AG04450 (cell line): ENCODE results near the gene IAH1. TPM values are rescaled to one million over a fixed set of nuclear protein-coding genes. Genes with fewer than 3 reads are reported as not detected.

Experiments used
- CTCF ChIA-PET: fragments of 300-600, 350-600 bp; formaldehyde crosslinking; extraction: SDS; loops from one replicate; lab custom pipeline; 2022; ENCODE audit warnings: antibody characterized with exemption, inconsistent platforms; lab: Charles Lee
- POLR2A ChIA-PET: fragments of 350-600 bp; formaldehyde crosslinking; extraction: SDS; loops from one replicate; lab custom pipeline; 2021; ENCODE audit warnings: antibody characterized with exemption, inconsistent platforms; lab: Yijun Ruan, JAX
- DNase-seq: peaks from one replicate; pipeline ENCODE4 v3.0.0-alpha.2; 2011; ENCODE audit warnings: low read depth, low spot score
- H3K27ac ChIP-seq: one replicate; pipeline ENCODE4 v1.5.1; 2012; ENCODE audit warnings: low read depth, low read length, control low read depth
- H3K27me3 ChIP-seq: one replicate; pipeline ENCODE4 v1.6.0; 2012; ENCODE audit warnings: low read length; ENCODE audit not compliant: control insufficient read depth, insufficient read depth
- H3K4me3 ChIP-seq: 2 replicates; pipeline ENCODE4 v1.5.1; 2011; ENCODE audit warnings: mild to moderate bottlenecking, low read depth, low read length, control low read depth
- H3K9me3 ChIP-seq: 2 replicates; pipeline ENCODE4 v1.5.1; 2012; ENCODE audit warnings: low read length; ENCODE audit not compliant: control insufficient read depth, insufficient read depth
- polyA minus RNA-seq: library from RNA; depleted of rRNA, polyadenylated mRNA; stranded (reverse); fragments of >200 nt; gene quantifications from 2 replicates; pipeline ENCODE4 v1.2.3, GENCODE V29; 2011; rRNA and poly(A)+ RNA removed
- polyA plus RNA-seq: library from polyadenylated mRNA; depleted of rRNA; stranded (reverse); fragments of >200 nt; gene quantifications from 2 replicates; pipeline ENCODE4 v1.2.3, GENCODE V29; 2011; rRNA removed
- TF ChIP-seq, protein P1 (sequence below): IDR thresholded peaks from 2 replicates; pipeline ENCODE4 v1.5.1; 2011; ENCODE audit warnings: low read depth, low read length, control low read depth, inconsistent platforms

The IAH1 gene, protein sequence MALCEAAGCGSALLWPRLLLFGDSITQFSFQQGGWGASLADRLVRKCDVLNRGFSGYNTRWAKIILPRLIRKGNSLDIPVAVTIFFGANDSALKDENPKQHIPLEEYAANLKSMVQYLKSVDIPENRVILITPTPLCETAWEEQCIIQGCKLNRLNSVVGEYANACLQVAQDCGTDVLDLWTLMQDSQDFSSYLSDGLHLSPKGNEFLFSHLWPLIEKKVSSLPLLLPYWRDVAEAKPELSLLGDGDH
- 121 and 127 TPM in 2 replicates for polyA plus RNA-seq
- polyA minus RNA-seq: 40.8 and 47.4 TPM in 2 replicates

DNA sequence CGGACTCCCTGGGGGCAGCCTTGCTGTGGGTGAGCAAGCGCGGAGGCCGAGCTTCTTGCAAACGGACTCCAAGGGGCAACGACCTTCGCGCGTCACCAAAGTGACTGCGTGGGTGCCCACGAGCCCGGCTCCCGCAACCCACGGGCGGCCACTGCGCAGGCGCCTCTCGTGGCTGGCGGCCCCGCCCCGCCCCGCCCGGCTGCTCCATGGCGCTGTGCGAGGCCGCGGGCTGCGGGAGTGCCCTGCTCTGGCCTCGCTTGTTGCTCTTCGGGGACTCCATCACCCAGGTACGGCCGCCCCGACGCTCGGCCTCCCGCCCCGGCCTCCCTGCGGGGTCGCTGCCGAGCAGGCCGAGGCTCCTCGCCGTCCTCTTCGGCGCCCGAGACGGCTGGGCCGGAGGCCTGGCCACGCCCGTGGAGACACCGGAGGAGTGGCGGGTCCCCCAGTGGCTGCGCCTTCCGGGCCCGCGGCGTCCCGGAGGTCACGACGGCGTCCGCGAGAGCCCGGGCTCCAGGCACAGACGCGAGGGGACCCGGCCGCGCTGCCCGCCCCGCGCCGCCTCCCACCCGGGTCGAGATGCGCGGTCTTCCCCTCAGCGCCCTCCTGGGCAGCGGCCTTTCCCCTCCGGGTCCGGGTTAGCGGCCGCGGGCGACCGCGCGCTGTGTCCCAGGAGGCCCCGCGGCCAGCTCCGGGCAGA is at the start of gene IAH1:
Gene IAH1, plus strand, starts transcription at position 191 of the 697 bp plus-strand sequence. Its CDS starts 16 bp downstream, at position 207.
- Histone ChIP-seq H3K27ac (peak within 1 kb of the TSS; percentile 62), H3K4me3 (peak within 1 kb of the TSS; percentile 57), H3K9me3 (no peaks in the 10 kb centered on the region; the same call in 1 of the 2 replicates), H3K27me3 (no peaks in the 10 kb centered on the region)
- ChIA-PET CTCF (interaction anchor here (0.7 kb wide), 1 partner anchor 297 kb away, joined by 3 read pairs; no protein-coding TSS in a partner anchor), POLR2A (interaction anchor here (0.8 to 1.1 kb wide), 3 partner anchors 11 to 82 kb away, joined by 3 to 4 read pairs (median 3); partner anchors contain the start of gene ADAM17)
- TF ChIP-seq, protein P1, sequence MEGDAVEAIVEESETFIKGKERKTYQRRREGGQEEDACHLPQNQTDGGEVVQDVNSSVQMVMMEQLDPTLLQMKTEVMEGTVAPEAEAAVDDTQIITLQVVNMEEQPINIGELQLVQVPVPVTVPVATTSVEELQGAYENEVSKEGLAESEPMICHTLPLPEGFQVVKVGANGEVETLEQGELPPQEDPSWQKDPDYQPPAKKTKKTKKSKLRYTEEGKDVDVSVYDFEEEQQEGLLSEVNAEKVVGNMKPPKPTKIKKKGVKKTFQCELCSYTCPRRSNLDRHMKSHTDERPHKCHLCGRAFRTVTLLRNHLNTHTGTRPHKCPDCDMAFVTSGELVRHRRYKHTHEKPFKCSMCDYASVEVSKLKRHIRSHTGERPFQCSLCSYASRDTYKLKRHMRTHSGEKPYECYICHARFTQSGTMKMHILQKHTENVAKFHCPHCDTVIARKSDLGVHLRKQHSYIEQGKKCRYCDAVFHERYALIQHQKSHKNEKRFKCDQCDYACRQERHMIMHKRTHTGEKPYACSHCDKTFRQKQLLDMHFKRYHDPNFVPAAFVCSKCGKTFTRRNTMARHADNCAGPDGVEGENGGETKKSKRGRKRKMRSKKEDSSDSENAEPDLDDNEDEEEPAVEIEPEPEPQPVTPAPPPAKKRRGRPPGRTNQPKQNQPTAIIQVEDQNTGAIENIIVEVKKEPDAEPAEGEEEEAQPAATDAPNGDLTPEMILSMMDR: no peak
- no peak for DNase-seq

DNA sequence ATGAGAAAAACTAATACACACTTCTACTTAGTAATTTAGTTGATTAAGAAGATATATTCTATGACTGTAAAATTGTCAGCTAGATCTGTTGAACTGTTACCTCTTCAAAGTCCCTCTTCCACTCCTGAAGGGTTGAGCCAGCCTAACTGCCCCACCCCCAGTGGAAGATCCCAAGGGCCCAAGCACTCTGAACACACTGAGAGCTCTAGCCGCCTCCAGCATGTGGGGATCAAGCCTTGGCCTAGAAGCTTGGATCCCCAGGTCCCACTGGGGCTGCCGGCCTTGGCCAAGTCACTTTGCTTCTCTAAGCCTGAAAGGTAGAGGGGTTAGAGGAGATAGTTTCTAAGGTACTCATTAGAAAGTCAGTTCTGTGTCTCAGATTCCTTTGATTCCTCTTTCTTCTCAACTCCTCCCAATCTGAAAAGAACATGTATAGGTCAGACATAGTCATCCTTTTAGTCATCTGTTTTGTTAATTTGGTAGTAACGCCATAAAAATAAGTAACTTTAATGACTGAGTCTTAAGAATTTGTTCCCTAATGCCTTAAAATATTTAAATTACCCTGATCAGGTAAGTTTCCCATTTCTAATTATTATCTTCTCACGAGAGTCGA is 45.3 kb upstream of the IAH1 start:
- Histone ChIP-seq H3K27me3 (no peaks in the 10 kb centered on the region), H3K4me3 (no peak overlapping the region), H3K9me3 (no peaks in the 10 kb centered on the region), H3K27ac (peak overlapping the region; percentile 49)
- TF ChIP-seq, protein P1: no peak
- ChIA-PET POLR2A (interaction anchor here (0.6 kb wide), 1 partner anchor 74 kb away, joined by 6 read pairs; no protein-coding TSS in a partner anchor), CTCF (interaction anchor here (0.6 kb wide), 1 partner anchor 457 kb away, joined by 4 read pairs; no protein-coding TSS in a partner anchor)
- no peak for DNase-seq

DNA sequence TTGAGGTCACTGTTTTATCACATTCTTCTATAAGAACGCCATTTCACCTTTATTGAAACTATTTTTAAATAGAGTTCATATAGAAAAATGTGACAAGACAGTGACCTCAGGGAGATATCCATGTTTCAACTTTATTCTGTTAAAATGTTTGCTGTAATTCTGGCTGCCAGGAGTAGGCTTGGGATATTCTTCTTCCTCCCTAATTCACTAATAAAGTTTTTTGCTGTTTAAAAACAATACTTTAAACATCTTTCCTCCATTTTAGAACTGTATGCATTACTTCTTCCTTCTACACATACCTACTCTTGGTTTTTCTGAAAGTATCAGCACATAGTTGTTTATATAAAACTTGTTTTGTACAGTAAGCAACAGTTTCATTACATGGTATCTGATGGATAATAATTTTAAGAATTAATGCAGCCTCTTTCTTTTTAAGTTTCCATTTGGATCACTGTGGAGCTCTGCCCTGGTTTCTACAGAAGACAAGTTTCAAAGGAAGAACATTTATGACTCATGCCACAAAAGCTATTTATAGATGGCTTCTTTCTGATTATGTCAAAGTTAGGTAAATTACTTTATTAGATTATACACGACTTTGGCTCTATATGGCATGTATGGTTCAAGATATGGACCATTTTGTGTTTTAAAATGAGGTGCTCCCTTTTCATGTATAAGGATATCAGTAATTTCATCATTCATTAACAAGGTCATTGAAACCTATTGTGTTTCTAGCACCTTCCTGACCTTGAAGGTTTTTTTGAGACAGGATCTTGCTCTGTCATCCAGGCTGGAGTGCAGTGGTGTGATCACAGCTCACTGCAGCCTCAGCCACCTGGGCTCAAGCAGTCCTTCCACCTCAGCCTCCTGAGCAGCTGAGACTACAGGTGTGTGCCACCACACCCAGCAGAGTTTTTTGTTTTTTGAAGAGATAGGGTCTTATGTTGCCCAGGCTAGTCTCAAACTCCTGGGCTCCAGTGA is 43.7 kb upstream of the IAH1 start:
- Histone ChIP-seq H3K27me3 (no peaks in the 10 kb centered on the region), H3K27ac (no peak overlapping the region), H3K9me3 (no peaks in the 10 kb centered on the region), H3K4me3 (no peak overlapping the region)
- TF ChIP-seq, protein P1: no peak
- ChIA-PET CTCF (interaction anchor here (0.6 to 0.7 kb wide), 2 partner anchors 215 to 472 kb away, joined by 3 read pairs; no protein-coding TSS in a partner anchor), POLR2A (no interaction called here)
- no peak for DNase-seq

DNA sequence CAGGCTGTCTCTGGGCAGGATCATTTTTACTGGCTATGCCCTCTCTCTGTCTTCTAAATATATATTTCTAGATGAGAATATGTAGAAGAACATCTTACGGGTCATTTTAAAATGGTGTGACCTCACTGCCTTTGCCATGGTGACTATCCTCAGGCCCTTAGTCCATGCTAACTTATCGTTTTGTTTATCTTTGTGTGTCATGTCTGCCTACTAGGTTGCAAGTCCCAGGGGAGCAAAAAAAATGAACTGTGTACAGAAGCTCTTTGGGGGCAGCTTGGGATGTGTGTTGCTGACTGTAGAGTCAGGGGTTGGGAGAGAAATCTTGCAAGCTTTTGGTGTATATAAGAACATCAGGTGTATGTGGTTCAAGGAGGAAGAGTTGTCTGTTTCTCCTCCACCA is 39.9 kb upstream of the IAH1 start:
- POLR2A ChIA-PET: no interaction called here
- no peaks in the 10 kb centered on the region for H3K9me3 ChIP-seq
- H3K27ac ChIP-seq: no peak overlapping the region
- TF ChIP-seq, protein P1: no peak
- no peaks in the 10 kb centered on the region for H3K27me3 ChIP-seq
- CTCF ChIA-PET: interaction anchor here (0.8 kb wide), 1 partner anchor 12 kb away, joined by 3 read pairs; no protein-coding TSS in a partner anchor
- no peak overlapping the region for H3K4me3 ChIP-seq
- DNase-seq: no peak
